SK-N-SH (cell line): ENCODE results near the gene SLC1A2. TPM values are rescaled to one million over a fixed set of nuclear protein-coding genes. Genes with fewer than 3 reads are reported as not detected.

Experiments
- CTCF ChIA-PET: fragments of 300-600, 350-600 bp; formaldehyde crosslinking; extraction: SDS; loops from one replicate; lab custom pipeline; 2021; lab: Yijun Ruan, JAX
- POLR2A ChIA-PET: fragments of 350-600 bp; sonication (Branson Sonifier 250); formaldehyde crosslinking; extraction: SDS; loops from one replicate; lab custom pipeline; 2020; ENCODE audit warnings: antibody characterized with exemption, inconsistent platforms; lab: Yijun Ruan, JAX
- DNase-seq: peaks from one replicate; pipeline ENCODE4 v3.0.0; 2012
- H2AFZ ChIP-seq: fragments of 200-600 bp; sonication (generic); 2 replicates; pipeline ENCODE4 v1.8.1; 2016; ENCODE audit warnings: antibody characterized with exemption, mild to moderate bottlenecking, low read depth
- H3F3A ChIP-seq: fragments of 200-600 bp; sonication (generic); replicated peaks from 2 replicates; pipeline ENCODE3; 2016; ENCODE audit warnings: antibody characterized with exemption, mild to moderate bottlenecking; ENCODE audit not compliant: insufficient read depth
- H3K27ac ChIP-seq, 2 experiments: fragments of 200-500 bp in 1 of 2; fragments of 200-600 bp in 1 of 2; sonication (Bioruptor generic) in 1 of 2; sonication (generic), shearing (Covaris generic) in 1 of 2; 2 replicates each; pipeline versions ENCODE4 v1.5.1 to v1.6.1; 2014 to 2016; ENCODE audit warnings: low read depth in 2 of 2, inconsistent platforms in 1 of 2, low read length in 1 of 2, mild to moderate bottlenecking in 1 of 2, mixed read lengths in 1 of 2
- H3K27me3 ChIP-seq: fragments of 200-600 bp; sonication (generic), shearing (Covaris generic); 2 replicates; pipeline ENCODE4 v1.6.1; 2016; ENCODE audit warnings: mixed run types; ENCODE audit not compliant: insufficient read depth
- H3K36me3 ChIP-seq, 2 experiments: fragments of 200-500 bp in 1 of 2; fragments of 200-600 bp in 1 of 2; sonication (Bioruptor generic) in 1 of 2; sonication (generic) in 1 of 2; replicated peaks in 1 of 2; 2 replicates each; pipeline versions ENCODE3 to v1.5.1; 2014 to 2016; ENCODE audit warnings: low read length in 1 of 2, mild to moderate bottlenecking in 1 of 2; ENCODE audit not compliant: insufficient read depth in 2 of 2, control insufficient read depth in 1 of 2
- H3K4me1 ChIP-seq, 2 experiments: fragments of 200-500 bp in 1 of 2; fragments of 200-600 bp in 1 of 2; sonication (Bioruptor generic) in 1 of 2; sonication (generic), shearing (Covaris generic) in 1 of 2; 2 replicates each; pipeline versions ENCODE4 v1.5.1 to v1.6.1; 2014 to 2016; ENCODE audit warnings: low read depth in 1 of 2, low read length in 1 of 2, mixed run types in 1 of 2; ENCODE audit not compliant: insufficient read depth in 2 of 2, control insufficient read depth in 1 of 2
- H3K4me2 ChIP-seq: fragments of 200-600 bp; sonication (generic), shearing (Covaris generic); 2 replicates; pipeline ENCODE4 v1.6.1; 2017; ENCODE audit warnings: mixed run types
- H3K4me3 ChIP-seq, 2 experiments: fragments of 200-500 bp in 1 of 2; fragments of 200-600 bp in 1 of 2; sonication (Bioruptor generic) in 1 of 2; sonication (generic), shearing (Covaris generic) in 1 of 2; 2 replicates each; pipeline versions ENCODE4 v1.5.1 to v1.8.1; 2014 to 2016; ENCODE audit warnings: low read depth in 2 of 2, inconsistent platforms in 1 of 2, low read length in 1 of 2, mild to moderate bottlenecking in 1 of 2, mixed read lengths in 1 of 2, moderate library complexity in 1 of 2
- H3K79me2 ChIP-seq: fragments of 200-600 bp; sonication (generic); 2 replicates; pipeline ENCODE4 v1.8.1; 2017; ENCODE audit warnings: mild to moderate bottlenecking; ENCODE audit not compliant: insufficient read depth
- H3K9ac ChIP-seq: fragments of 200-600 bp; sonication (generic); 2 replicates; pipeline ENCODE4 v1.6.1; 2017; ENCODE audit warnings: mixed run types
- H3K9me2 ChIP-seq: fragments of 200-600 bp; sonication (generic); 2 replicates; pipeline ENCODE4 v1.6.1; 2017; ENCODE audit warnings: mixed run types
- H3K9me3 ChIP-seq: fragments of 200-600 bp; sonication (generic); 2 replicates; pipeline ENCODE4 v1.6.1; 2017; ENCODE audit warnings: mixed run types, mild to moderate bottlenecking, moderate library complexity
- H4K20me1 ChIP-seq: fragments of 200-600 bp; sonication (generic); 2 replicates; pipeline ENCODE4 v1.6.1; 2017; ENCODE audit warnings: mild to moderate bottlenecking, mixed run types; ENCODE audit not compliant: insufficient read depth
- CHD2 ChIP-seq: fragments of 150-350 bp; IDR thresholded peaks from 2 replicates; pipeline ENCODE4 v1.6.1; 2018; ENCODE audit warnings: low read length; ENCODE audit not compliant: partially characterized antibody
- ELF1 ChIP-seq: IDR thresholded peaks from 2 replicates; pipeline ENCODE4 v1.4.0; 2012
- EP300 ChIP-seq, 2 experiments: IDR thresholded peaks; 2 replicates each; pipeline versions ENCODE4 v1.4.0 to v1.6.1; 2012; ENCODE audit warnings: borderline replicate concordance in 1 of 2, low read depth in 1 of 2, low read length in 1 of 2
- FOXJ3 ChIP-seq: sonication (generic); formaldehyde crosslinking; IDR thresholded peaks from 2 replicates; pipeline ENCODE4 v1.5.1; 2020; ENCODE audit warnings: mild to moderate bottlenecking, missing genetic modification reagents
- FOXM1 ChIP-seq: IDR thresholded peaks from 2 replicates; pipeline ENCODE4 v1.4.0; 2012; ENCODE audit warnings: low read depth, mild to moderate bottlenecking
- GATA2 ChIP-seq: sonication (generic); formaldehyde crosslinking; IDR thresholded peaks from 2 replicates; pipeline ENCODE4 v1.5.0; 2020; ENCODE audit warnings: mild to moderate bottlenecking, missing genetic modification reagents
- JUND ChIP-seq: IDR thresholded peaks from 2 replicates; pipeline ENCODE4 v1.4.0; 2012
- MXI1 ChIP-seq: IDR thresholded peaks from 2 replicates; pipeline ENCODE4 v1.6.1; 2012; ENCODE audit warnings: mild to moderate bottlenecking, low read depth, low read length, improper control_type of control experiment
- NFIC ChIP-seq: IDR thresholded peaks from 2 replicates; pipeline ENCODE4 v1.4.0; 2012; ENCODE audit warnings: borderline replicate concordance
- PBX3 ChIP-seq: IDR thresholded peaks from 2 replicates; pipeline ENCODE4; 2012
- POLR2AphosphoS5 ChIP-seq: IDR thresholded peaks from 2 replicates; pipeline ENCODE4 v1.6.1; 2012; ENCODE audit warnings: low read depth, low read length
- RAD21 ChIP-seq: IDR thresholded peaks from 2 replicates; pipeline ENCODE4 v1.6.1; 2012; ENCODE audit warnings: mild to moderate bottlenecking, low read length
- RCOR1 ChIP-seq: fragments of 150-350 bp; IDR thresholded peaks from 2 replicates; pipeline ENCODE4 v1.6.1; 2017; ENCODE audit warnings: antibody characterized with exemption, low read length
- REST ChIP-seq: IDR thresholded peaks from 2 replicates; pipeline ENCODE4 v1.6.1; 2012; ENCODE audit warnings: mild to moderate bottlenecking, low read depth, low read length, moderate library complexity
- RFX5 ChIP-seq: IDR thresholded peaks from 2 replicates; pipeline ENCODE4 v1.6.1; 2012; ENCODE audit warnings: mild to moderate bottlenecking, improper control_type of control experiment, low read length
- SIN3A ChIP-seq: IDR thresholded peaks from 2 replicates; pipeline ENCODE4 v1.6.1; 2012; ENCODE audit warnings: low read depth, mild to moderate bottlenecking, low read length, moderate library complexity, borderline replicate concordance
- SMC3 ChIP-seq: IDR thresholded peaks from 2 replicates; pipeline ENCODE4 v1.6.1; 2012; ENCODE audit warnings: low read depth, low read length, improper control_type of control experiment
- TCF12 ChIP-seq: IDR thresholded peaks from 2 replicates; pipeline ENCODE4 v1.4.0; 2012
- TEAD4 ChIP-seq: IDR thresholded peaks from 2 replicates; pipeline ENCODE4 v1.4.0; 2012; ENCODE audit warnings: mild to moderate bottlenecking, borderline replicate concordance; ENCODE audit not compliant: insufficient read depth
- USF1 ChIP-seq: IDR thresholded peaks from 2 replicates; pipeline ENCODE4 v1.4.0; 2012; ENCODE audit warnings: low read depth, borderline replicate concordance
- YY1 ChIP-seq: IDR thresholded peaks from 2 replicates; pipeline ENCODE4 v1.4.0; 2012; ENCODE audit warnings: low read depth, mild to moderate bottlenecking
- WGBS: methylation state at CpG from one replicate; pipeline ENCODE4 v1.1.6; 2017; ENCODE audit warnings: low lambda C conversion rate; 5-methylcytosine and 5-hydroxymethylcytosine counted together
- polyA plus RNA-seq, 3 experiments: library from polyadenylated mRNA; depleted of rRNA; stranded (reverse); fragments of >200 nt; gene quantifications; 2 replicates each; pipeline ENCODE4 v1.2.3, GENCODE V29; 2012

SLC1A2 gene
- polyA plus RNA-seq, 1 of the 3 experiments (the other 2 are of a cell fraction): under 0.01 TPM

- H3K9ac ChIP-seq: peak overlapping the region; percentile 30; the same call in 1 of the 2 replicates
- H3K9me3 ChIP-seq: no peaks in the 10 kb centered on the region
- H3K27ac ChIP-seq: peak overlapping the region; percentile 63 to 90
- peaks cover 43% of the 10 kb centered on the region for H3F3A ChIP-seq
- no peaks in the 10 kb centered on the region for H3K9me2 ChIP-seq
- H3K4me2 ChIP-seq: no peak overlapping the region
- H3K79me2 ChIP-seq: peaks cover 11% of the 10 kb centered on the region; the same call in 1 of the 2 replicates
- H4K20me1 ChIP-seq: no peaks in the 10 kb centered on the region
- no peaks in the 10 kb centered on the region for H3K27me3 ChIP-seq
- peaks cover 14 to 34% of the 10 kb centered on the region in 2 experiments for H3K4me1 ChIP-seq
- peak; percentile 81 for DNase-seq
- TF ChIP-seq CHD2 (peak; percentile 71), USF1 (no peak), RCOR1 (no peak; the same call in 1 of the 2 replicates), GATA2 (CRISPR knock-in tag) (peak; percentile 78), JUND (0 out of 2 replicates have a peak, but pooled peaks have one; percentile 11), ELF1 (no peak), POLR2AphosphoS5 (no peak; the same call in none of the 2 replicates), FOXJ3 (CRISPR knock-in tag) (peak; percentile 89), MXI1 (no peak), TCF12 (peak; percentile 94), SMC3 (no peak), NFIC (peak; percentile 25; the same call in 1 of the 2 replicates), SIN3A (no peak), EP300 (IDR thresholded peaks at IDR 0.05; ENCODE audit: borderline replicate concordance in 1 of 2, low read depth in 1 of 2, low read length in 1 of 2) (peak; percentile 56 to 81; a peak in 1 of 4 replicates), TEAD4 (peak; percentile 50; the same call in 1 of the 2 replicates), RAD21 (peak; percentile 40; the same call in 1 of the 2 replicates), PBX3 (peak; percentile 70)
- H3K4me3 ChIP-seq: no peak overlapping the region; a peak in 1 of 4 replicates
- H2AFZ ChIP-seq: no peak overlapping the region
- ChIA-PET CTCF (interaction anchor here (0.6 to 3.3 kb wide), 7 partner anchors 10 to 225 kb away, joined by 3 to 18 read pairs (median 4); no protein-coding TSS in a partner anchor), POLR2A (interaction anchor here (0.8 kb wide), 1 partner anchor 308 kb away, joined by 3 read pairs; no protein-coding TSS in a partner anchor)
- 42% methylated on average over 9 of the region's 9 CpGs for WGBS
- peaks cover 17 to 89% of the 10 kb centered on the region in 2 experiments for H3K36me3 ChIP-seq
Measured at GRCh38 chr11:35223371-35223796, 196.0 kb downstream of the SLC1A2 start.

GRCh38 chr11:35218956-35219355 lies 200.4 kb downstream of the SLC1A2 start:
- H3K4me3 ChIP-seq: no peak overlapping the region
- H4K20me1 ChIP-seq: no peaks in the 10 kb centered on the region
- no peaks in the 10 kb centered on the region for H3K9me2 ChIP-seq
- peaks cover 33% of the 10 kb centered on the region for H3F3A ChIP-seq
- peaks cover 38% of the 10 kb centered on the region; the same call in 1 of the 2 replicates for H3K79me2 ChIP-seq
- H3K36me3 ChIP-seq: peaks cover 21 to 76% of the 10 kb centered on the region in 2 experiments
- no peak overlapping the region for H2AFZ ChIP-seq
- POLR2A ChIA-PET: no interaction called here
- whole genome bisulfite sequencing: 100% methylated on average over 1 of the region's 1 CpG
- TF ChIP-seq FOXM1: no peak
- TF ChIP-seq RFX5: no peak
- no peak for TF ChIP-seq YY1
- no peak for TF ChIP-seq REST
- TF ChIP-seq POLR2AphosphoS5: no peak
- H3K4me2 ChIP-seq: no peak overlapping the region
- H3K4me1 ChIP-seq: peaks cover 13 to 44% of the 10 kb centered on the region in 2 experiments
- H3K27ac ChIP-seq: peak overlapping the region in 1 of 2 experiments; percentile 20; a peak in 1 of 4 replicates
- no peaks in the 10 kb centered on the region for H3K9me3 ChIP-seq
- H3K27me3 ChIP-seq: no peaks in the 10 kb centered on the region
- H3K9ac ChIP-seq: no peak overlapping the region
- CTCF ChIA-PET: no interaction called here
- DNase-seq: no peak
